Neuronal stem cell (in vitro differentiated cells): Measurements from ENCODE around the gene BCL11B.

Source experiments
- DNase-seq: peaks from one replicate; pipeline ENCODE4 v3.0.0-alpha.2; 2013; ENCODE audit warnings: low spot score
- H2AFZ ChIP-seq: one replicate; pipeline ENCODE4 v1.6.1; 2013; ENCODE audit warnings: mild to moderate bottlenecking, low read length, inconsistent platforms
- H2AK5ac ChIP-seq: 2 replicates; pipeline ENCODE4 v1.6.1; 2013; ENCODE audit warnings: low read depth, mild to moderate bottlenecking, inconsistent platforms, low read length, moderate library complexity, mixed read lengths
- H2BK120ac ChIP-seq: 2 replicates; pipeline ENCODE4 v1.6.1; 2013; ENCODE audit warnings: low read depth, mild to moderate bottlenecking, inconsistent platforms, low read length, moderate library complexity, mixed read lengths
- H2BK12ac ChIP-seq: one replicate; pipeline ENCODE4 v1.6.1; 2013; ENCODE audit warnings: low read length, inconsistent platforms
- H2BK15ac ChIP-seq: 2 replicates; pipeline ENCODE4 v1.6.1; 2013; ENCODE audit warnings: mild to moderate bottlenecking, low read length, inconsistent platforms, mixed read lengths
- H2BK5ac ChIP-seq: one replicate; pipeline ENCODE4 v1.6.1; 2013; ENCODE audit warnings: inconsistent platforms, mild to moderate bottlenecking, low read length, moderate library complexity
- H3K14ac ChIP-seq: one replicate; pipeline ENCODE4 v1.6.1; 2013; ENCODE audit warnings: low read length, inconsistent platforms
- H3K18ac ChIP-seq: 2 replicates; pipeline ENCODE4 v1.6.1; 2013; ENCODE audit warnings: low read length, inconsistent platforms
- H3K23ac ChIP-seq: 2 replicates; pipeline ENCODE4 v1.6.1; 2013; ENCODE audit warnings: low read depth, mild to moderate bottlenecking, mixed read lengths, low read length, inconsistent platforms; ENCODE audit not compliant: poor library complexity
- H3K27ac ChIP-seq: replicated peaks from 3 replicates; pipeline ENCODE4 v1.5.1; 2013; ENCODE audit warnings: low read length, inconsistent platforms
- H3K27me3 ChIP-seq, 3 experiments: 2 replicates each; pipeline ENCODE4 v1.6.1; 2013; ENCODE audit warnings: low read length in 3 of 3, mild to moderate bottlenecking in 2 of 3, inconsistent platforms in 1 of 3, low read depth in 1 of 3, mixed read lengths in 1 of 3, moderate library complexity in 1 of 3; ENCODE audit not compliant: control insufficient read depth in 3 of 3, insufficient read depth in 3 of 3
- H3K36me3 ChIP-seq, 2 donors: replicated peaks in 1 of 2; 2 replicates each; pipeline ENCODE4 v1.6.1; 2013; ENCODE audit warnings: low read length in 2 of 2; ENCODE audit not compliant: control insufficient read depth in 2 of 2, insufficient read depth in 2 of 2
- H3K4ac ChIP-seq: 2 replicates; pipeline ENCODE4 v1.6.1; 2013; ENCODE audit warnings: inconsistent platforms, mild to moderate bottlenecking, low read length, moderate library complexity
- H3K4me1 ChIP-seq, 2 donors: 1 replicate in 1 of 2; 2 replicates in 1 of 2; pipeline ENCODE4 v1.6.1; 2013; ENCODE audit warnings: low read length in 2 of 2, low read depth in 1 of 2; ENCODE audit not compliant: control insufficient read depth in 2 of 2, insufficient read depth in 1 of 2
- H3K4me2 ChIP-seq: one replicate; pipeline ENCODE4 v1.6.1; 2013; ENCODE audit warnings: mild to moderate bottlenecking, low read length, inconsistent platforms; ENCODE audit not compliant: insufficient read depth, poor library complexity, severe bottlenecking
- H3K4me3 ChIP-seq, 2 donors: 2 replicates each; pipeline ENCODE4 v1.5.1; 2013; ENCODE audit warnings: low read length in 2 of 2, mild to moderate bottlenecking in 2 of 2, inconsistent platforms in 1 of 2, moderate library complexity in 1 of 2
- H3K79me1 ChIP-seq: one replicate; pipeline ENCODE4 v1.6.1; 2013; ENCODE audit warnings: low read depth, mild to moderate bottlenecking, inconsistent platforms, low read length, moderate library complexity
- H3K9ac ChIP-seq: one replicate; pipeline ENCODE4 v1.6.1; 2013; ENCODE audit warnings: mild to moderate bottlenecking, low read depth, low read length, inconsistent platforms; ENCODE audit not compliant: poor library complexity
- H3K9me3 ChIP-seq, 2 donors: replicated peaks in 1 of 2; 2 replicates each; pipeline versions ENCODE3 to v1.6.1; 2013; ENCODE audit warnings: low read length in 2 of 2, mild to moderate bottlenecking in 2 of 2, inconsistent platforms in 1 of 2, low read depth in 1 of 2, mixed read lengths in 1 of 2, moderate library complexity in 1 of 2; ENCODE audit not compliant: control insufficient read depth in 2 of 2, insufficient read depth in 1 of 2
- H4K8ac ChIP-seq: one replicate; pipeline ENCODE4 v1.6.1; 2013; ENCODE audit warnings: low read depth, mild to moderate bottlenecking, inconsistent platforms, low read length, moderate library complexity
- H4K91ac ChIP-seq: one replicate; pipeline ENCODE4 v1.6.1; 2013; ENCODE audit warnings: low read length, low read depth, mild to moderate bottlenecking, inconsistent platforms; ENCODE audit not compliant: poor library complexity
- WGBS, 2 donors: extraction: QIAGEN DNeasy Blood & Tissue Kit; methylation state at CpG; one replicate each; pipeline ENCODE4 v1.1.7; 2013; ENCODE audit warnings: missing lambda C conversion rate in 2 of 2, mixed read lengths in 1 of 2; ENCODE audit not compliant: insufficient read length in 2 of 2, insufficient replicate concordance in 1 of 2; ENCODE audit errors: extremely low coverage in 2 of 2; 5-methylcytosine and 5-hydroxymethylcytosine counted together

The BCL11B gene

DNA sequence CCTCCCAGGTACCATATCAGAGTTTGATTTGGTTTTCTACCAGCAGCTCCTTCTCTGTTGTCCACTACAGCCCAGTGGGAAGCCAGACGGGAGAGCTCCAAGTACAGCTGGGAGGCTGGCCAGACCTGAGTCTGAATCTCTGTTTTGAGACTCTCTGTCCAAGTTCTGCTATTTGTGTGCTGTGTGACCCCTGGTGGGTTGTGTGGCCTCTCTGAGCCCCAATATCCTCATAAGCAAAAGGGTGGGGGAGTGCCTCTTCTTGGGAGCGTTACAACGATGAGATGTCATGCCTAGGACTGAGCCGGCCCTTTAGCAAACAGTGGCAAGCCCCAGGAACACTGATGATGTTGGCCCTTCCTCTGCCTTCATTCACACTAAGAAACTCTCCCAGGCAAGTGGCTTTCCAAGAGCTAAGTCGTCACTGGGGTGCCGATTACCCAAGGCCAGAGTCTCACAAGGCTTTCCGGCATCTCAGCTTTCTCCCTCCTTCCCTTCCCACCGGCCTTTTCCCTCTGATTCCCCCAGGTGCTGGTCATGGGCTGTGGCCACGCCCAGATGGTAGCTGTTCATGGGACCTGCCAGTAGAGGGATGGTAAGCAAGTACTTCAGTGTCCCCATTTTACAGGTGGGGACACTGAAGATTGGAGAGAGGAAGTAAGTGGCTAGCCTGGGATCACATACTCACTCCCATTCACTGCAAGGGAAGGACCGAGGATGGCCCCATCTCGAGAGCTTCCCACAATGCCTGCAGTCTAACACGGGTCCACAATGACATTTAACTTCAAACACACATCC is 47.7 kb downstream of the BCL11B start:
- Histone ChIP-seq H3K14ac (no peak overlapping the region), H3K4ac (no peak overlapping the region), H3K18ac (peak overlapping the region; percentile 41), H3K9ac (no peak overlapping the region), H3K4me2 (no peak overlapping the region), H2BK12ac (no peak overlapping the region), H3K23ac (no peak overlapping the region), H2AK5ac (peak overlapping the region; percentile 29), H3K27ac (no peak overlapping the region), H3K27me3 (peaks cover 0 to 11% (median 0%) of the 10 kb centered on the region in 3 experiments), H3K79me1 (no peaks in the 10 kb centered on the region), H4K8ac (no peak overlapping the region), H2BK15ac (no peak overlapping the region), H3K4me3 (no peak overlapping the region), H2AFZ (no peak overlapping the region), H3K9me3 (no peaks in the 10 kb centered on the region), H2BK5ac (no peak overlapping the region), H3K36me3 (no peaks in the 10 kb centered on the region), H2BK120ac (no peak overlapping the region), H4K91ac (no peak overlapping the region), H3K4me1 (no peaks in the 10 kb centered on the region)
- no peak for DNase-seq
- WGBS, 2 donors: no CpG with 5 or more reads among the region's 12 CpGs

DNA sequence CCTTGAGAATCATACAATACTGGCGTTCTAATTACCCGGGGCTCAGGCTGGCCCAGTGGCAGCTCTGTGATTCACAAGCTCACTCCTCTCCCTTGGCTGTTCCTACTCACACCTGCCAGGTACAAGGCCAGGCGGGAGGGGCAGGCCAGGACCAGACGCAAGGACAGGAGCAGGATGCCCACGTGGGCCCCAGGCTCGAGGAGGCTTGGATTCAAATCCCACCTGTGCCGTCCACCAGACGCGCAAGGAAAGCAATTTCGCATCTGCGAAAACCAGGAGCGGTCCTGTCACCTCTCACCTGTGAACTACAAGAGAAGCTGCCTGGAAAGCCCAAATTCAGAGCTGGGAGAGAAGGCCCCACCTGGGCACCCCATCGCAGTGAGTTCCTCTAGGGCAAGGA is 50.6 kb downstream of the BCL11B start:
- no peak overlapping the region for H3K9ac ChIP-seq
- H3K18ac ChIP-seq: no peak overlapping the region
- no peak overlapping the region for H3K4ac ChIP-seq
- H3K23ac ChIP-seq: no peak overlapping the region
- no peak overlapping the region for H3K14ac ChIP-seq
- no peak overlapping the region for H2AFZ ChIP-seq
- H3K27me3 ChIP-seq: peaks cover 0 to 7% (median 0%) of the 10 kb centered on the region in 3 experiments
- no CpG with 5 or more reads among the region's 13 CpGs for WGBS, 2 donors
- H2BK120ac ChIP-seq: no peak overlapping the region
- H3K9me3 ChIP-seq: no peaks in the 10 kb centered on the region
- no peak for DNase-seq
- H3K27ac ChIP-seq: no peak overlapping the region
- no peaks in the 10 kb centered on the region for H3K36me3 ChIP-seq
- H3K4me3 ChIP-seq: no peak overlapping the region
- H2BK5ac ChIP-seq: no peak overlapping the region
- no peak overlapping the region for H3K4me2 ChIP-seq
- H2BK15ac ChIP-seq: no peak overlapping the region
- peaks cover 0 to 2% of the 10 kb centered on the region in 2 donors for H3K4me1 ChIP-seq
- no peaks in the 10 kb centered on the region for H3K79me1 ChIP-seq
- no peak overlapping the region for H4K91ac ChIP-seq
- no peak overlapping the region for H4K8ac ChIP-seq
- H2AK5ac ChIP-seq: no peak overlapping the region
- no peak overlapping the region for H2BK12ac ChIP-seq

DNA sequence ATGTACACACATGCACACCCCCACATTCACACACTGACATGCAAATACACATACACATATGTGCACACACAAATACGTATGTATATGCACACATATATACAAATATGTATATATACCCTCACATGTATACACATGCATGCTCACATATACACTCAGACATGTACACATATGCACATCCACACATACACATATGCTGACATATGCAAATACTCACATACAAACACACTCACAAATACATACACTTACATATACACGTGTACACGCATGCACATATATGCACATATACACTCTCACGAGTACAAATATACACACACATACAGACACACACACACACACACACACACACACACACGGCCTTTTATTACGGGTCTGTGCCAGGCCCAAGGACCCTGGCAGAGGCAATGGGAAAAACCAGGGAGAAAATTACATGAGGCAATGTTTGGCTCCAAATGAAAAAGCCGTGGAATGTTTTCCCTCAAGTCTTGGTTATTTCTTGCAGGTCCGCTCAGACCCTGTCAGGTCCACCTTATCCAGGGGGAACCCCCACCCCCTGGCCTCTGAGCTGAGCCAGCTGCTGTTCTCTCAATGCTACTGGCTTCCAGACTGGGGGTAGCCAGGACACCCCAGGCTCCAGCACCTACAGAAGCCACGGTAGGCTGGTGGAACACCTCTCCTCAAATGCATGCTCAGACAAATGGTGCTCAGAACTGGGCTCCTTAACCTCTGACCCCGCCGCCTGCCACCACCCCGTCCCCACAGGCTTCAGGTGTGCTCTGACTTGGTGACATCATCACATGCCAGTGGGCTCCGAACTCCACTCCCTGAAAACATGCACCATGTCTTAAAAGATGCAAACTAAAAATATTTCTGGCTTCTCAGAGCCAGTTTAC is 54.7 kb downstream of the BCL11B start:
- Histone ChIP-seq H3K23ac (no peak overlapping the region), H3K4me1 (peaks cover 0 to 2% of the 10 kb centered on the region in 2 donors), H2AFZ (no peak overlapping the region), H4K91ac (no peak overlapping the region), H2BK120ac (no peak overlapping the region), H3K4me3 (no peak overlapping the region), H3K4me2 (no peak overlapping the region), H3K9me3 (no peaks in the 10 kb centered on the region), H3K79me1 (no peaks in the 10 kb centered on the region), H3K4ac (no peak overlapping the region), H2BK12ac (no peak overlapping the region), H3K18ac (peak overlapping the region; percentile 40), H3K9ac (no peak overlapping the region), H3K27ac (no peak overlapping the region), H2BK5ac (no peak overlapping the region), H3K36me3 (no peaks in the 10 kb centered on the region), H2AK5ac (no peak overlapping the region), H2BK15ac (no peak overlapping the region), H3K27me3 (peaks cover 0 to 3% (median 0%) of the 10 kb centered on the region in 3 experiments), H3K14ac (no peak overlapping the region), H4K8ac (no peak overlapping the region)
- WGBS, 2 donors: no CpG with 5 or more reads among the region's 13 CpGs
- no peak for DNase-seq

DNA sequence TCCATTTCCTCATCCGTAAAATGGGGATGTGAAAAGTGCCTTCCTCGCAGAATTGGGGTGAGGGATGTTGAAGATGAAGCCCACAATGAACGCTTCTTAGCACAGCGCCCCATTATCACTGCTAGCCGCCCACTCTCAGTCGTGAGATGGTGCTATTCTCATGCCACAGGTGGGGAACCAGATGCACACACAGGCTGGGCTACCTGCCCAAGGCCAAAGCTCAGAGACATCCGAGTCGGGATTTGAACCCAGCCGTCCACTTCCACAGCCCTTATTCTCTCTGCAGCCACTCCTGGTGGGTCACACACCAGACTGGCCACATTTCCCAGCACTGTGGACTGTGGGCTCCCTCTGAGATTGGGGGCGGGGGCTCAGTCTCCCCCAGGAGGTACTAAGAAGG is 55.8 kb downstream of the BCL11B start:
- Histone ChIP-seq H3K27ac (no peak overlapping the region), H3K4me2 (no peak overlapping the region), H3K79me1 (no peaks in the 10 kb centered on the region), H2BK15ac (no peak overlapping the region), H2BK5ac (no peak overlapping the region), H3K9ac (no peak overlapping the region), H2AFZ (no peak overlapping the region), H2AK5ac (no peak overlapping the region), H4K8ac (no peak overlapping the region), H3K14ac (no peak overlapping the region), H3K18ac (no peak overlapping the region), H3K23ac (no peak overlapping the region), H2BK12ac (no peak overlapping the region), H3K4me3 (no peak overlapping the region), H3K27me3 (peaks cover 0 to 2% (median 0%) of the 10 kb centered on the region in 3 experiments), H4K91ac (no peak overlapping the region), H3K4ac (no peak overlapping the region), H3K9me3 (peaks cover 0 to 2% of the 10 kb centered on the region in 2 donors), H3K36me3 (peaks cover 0 to 1% of the 10 kb centered on the region in 2 donors), H2BK120ac (no peak overlapping the region), H3K4me1 (peaks cover 0 to 2% of the 10 kb centered on the region in 2 donors)
- no CpG with 5 or more reads among the region's 10 CpGs for WGBS, 2 donors
- DNase-seq: no peak
